ENCODE data around the gene ARSK. TPM values are rescaled to one million over a fixed set of nuclear protein-coding genes. Genes with fewer than 3 reads are reported as not detected.
"Not testable (repeated sequence)": the region's sequence is repeated elsewhere in the genome, so short reads cannot be mapped to it uniquely, and the experiment has no call there.

The ARSK gene
- total RNA-seq, 4 donors from 2014 or later = 2.0 to 4.9 (median 3.6) TPM

- Histone ChIP-seq H3K36me3 (no peaks in the 10 kb centered on the region), H3K27ac (peak overlapping the region in 3 of 4 donors; percentile 51 to 71 (median 66)), H3K4me3 (no peak overlapping the region), H3K4me1 (peaks cover 0 to 14% (median 0%) of the 10 kb centered on the region in 3 donors), H3K27me3 (peaks cover 0 to 6% (median 0%) of the 10 kb centered on the region in 4 donors), H3K9me3 (no peaks in the 10 kb centered on the region)
- 68 to 86% methylated on average over 4 to 5 of the region's 5 CpGs for WGBS, 2 donors
- intact Hi-C loops (cut with DNase I) = no loop called here
- TF ChIP-seq CTCF (IDR thresholded peaks at IDR 0.05) = no peak
- TF ChIP-seq POLR2A (IDR thresholded peaks at IDR 0.05) = no peak
- DNase-seq = no peak
Measured at GRCh38 chr5:95641741-95642220, 86.9 kb downstream of the ARSK start.

GRCh38 chr5:95643152-95643551, 88.3 kb downstream of the ARSK start:
- H3K36me3 ChIP-seq = no peaks in the 10 kb centered on the region
- no peaks in the 10 kb centered on the region for H3K9me3 ChIP-seq
- intact Hi-C loops (cut with DNase I) = no loop called here
- H3K4me1 ChIP-seq = peaks cover 0 to 28% (median 10%) of the 10 kb centered on the region in 3 donors
- no peak for DNase-seq
- peak overlapping the region in 1 of 4 donors; percentile 66 for H3K27ac ChIP-seq
- TF ChIP-seq POLR2A (IDR thresholded peaks at IDR 0.05) (no peak), CTCF (IDR thresholded peaks at IDR 0.05) (no peak)
- no peak overlapping the region for H3K4me3 ChIP-seq
- WGBS, 2 donors = 85 to 90% methylated on average over 7 of the region's 7 CpGs
- H3K27me3 ChIP-seq = no peaks in the 10 kb centered on the region

GRCh38 chr5:95644351-95645042, 89.6 kb downstream of the ARSK start:
- no peak for DNase-seq
- no peaks in the 10 kb centered on the region for H3K9me3 ChIP-seq
- WGBS, 2 donors = 12 to 15% methylated on average over 4 of the region's 4 CpGs
- peaks cover 0 to 29% (median 10%) of the 10 kb centered on the region in 3 donors for H3K4me1 ChIP-seq
- intact Hi-C loops (cut with DNase I) = loop anchor here (5.0 kb wide), 1 partner anchor 203 kb away; no protein-coding TSS in a partner anchor
- no peaks in the 10 kb centered on the region for H3K27me3 ChIP-seq
- H3K27ac ChIP-seq = peak overlapping the region in 3 of 4 donors; percentile 62 to 98 (median 94)
- H3K4me3 ChIP-seq = no peak overlapping the region
- no peaks in the 10 kb centered on the region for H3K36me3 ChIP-seq
- no peak for TF ChIP-seq POLR2A (IDR thresholded peaks at IDR 0.05)
- peak; percentile 51 to 73 (median 66) for TF ChIP-seq CTCF (IDR thresholded peaks at IDR 0.05)

- DNase-seq = peak; percentile 57
- Histone ChIP-seq H3K4me3 (peak overlapping the region in 3 of 4 donors; percentile 60 to 76 (median 68)), H3K27ac (peak overlapping the region; percentile 90 to 98 (median 94)), H3K4me1 (peaks cover 0 to 29% (median 10%) of the 10 kb centered on the region in 3 donors)
- WGBS, 2 donors = 79 to 90% methylated on average over 10 to 14 of the region's 17 CpGs
- H3K27me3 ChIP-seq, H3K9me3 ChIP-seq, H3K36me3 ChIP-seq: not testable (repeated sequence)
- intact Hi-C loops (cut with DNase I) = loop anchor here (5.0 kb wide), 1 partner anchor 201 kb away; no protein-coding TSS in a partner anchor
Measured at GRCh38 chr5:95646226-95646568, 91.3 kb downstream of the ARSK start.

- WGBS, 2 donors = 1 to 4% methylated on average over 11 to 15 of the region's 60 CpGs
- TF ChIP-seq POLR2A (IDR thresholded peaks at IDR 0.05) = peak in 3 of 4 donors; percentile 45 to 96 (median 96)
- TF ChIP-seq CTCF (IDR thresholded peaks at IDR 0.05) = peak in 3 of 6 experiments; percentile 7 to 26 (median 23)
- Histone ChIP-seq H3K9me3 (no peaks in the 10 kb centered on the region), H3K36me3 (no peaks in the 10 kb centered on the region), H3K27me3 (no peaks in the 10 kb centered on the region), H3K27ac (peak within 1 kb of the TSS; percentile 90 to 98 (median 94)), H3K4me3 (peak within 1 kb of the TSS; percentile 49 to 76 (median 64)), H3K4me1 (peaks cover 0 to 29% (median 10%) of the 10 kb centered on the region in 3 donors)
- peak; percentile 97 for DNase-seq
- intact Hi-C loops (cut with DNase I) = loop anchor here (5.0 kb wide), 1 partner anchor 201 kb away; no protein-coding TSS in a partner anchor
Measured at GRCh38 chr5:95646569-95647431, 91.9 kb downstream of the ARSK start, which contains the start of gene RFESD. RFESD (plus strand) TSS chr5:95646777; CDS start chr5:95652272, 5,495 bp downstream.
